CD4-positive, alpha-beta memory T cell (primary cell): Measurements from ENCODE around the gene CYP19A1. TPM values are rescaled to one million over a fixed set of nuclear protein-coding genes. Genes with fewer than 3 reads are reported as not detected.
A peak's percentile ranks its signal among the peaks of the same experiment; 100 is the strongest.

ENCODE experiments used
- CTCF ChIA-PET: fragments of 350-600 bp; sonication (Branson Sonifier 250); formaldehyde crosslinking; loops from one replicate; lab custom pipeline; 2021; ENCODE audit warnings: inconsistent platforms; ENCODE audit not compliant: partially characterized antibody; lab: Charles Lee
- POLR2A ChIA-PET: fragments of 350-600 bp; sonication (Branson Sonifier 250); formaldehyde crosslinking; loops from one replicate; lab custom pipeline; 2021; ENCODE audit not compliant: partially characterized antibody; lab: Charles Lee
- DNase-seq, 5 donors: peaks; one replicate each; pipeline versions ENCODE4 v3.0.0 to v3.0.0-alpha.2; 2020 to 2022; ENCODE audit warnings: mixed read lengths in 1 of 5
- H3K27ac ChIP-seq: one replicate; pipeline ENCODE4 v1.7.0; 2013; ENCODE audit warnings: low read depth, low read length
- H3K27me3 ChIP-seq: 2 replicates; pipeline ENCODE4 v1.7.0; 2013; ENCODE audit warnings: mild to moderate bottlenecking, low read length, moderate library complexity; ENCODE audit not compliant: insufficient read depth
- H3K36me3 ChIP-seq: 2 replicates; pipeline ENCODE4 v1.7.0; 2013; ENCODE audit warnings: mild to moderate bottlenecking, low read length, moderate library complexity; ENCODE audit not compliant: insufficient read depth
- H3K4me1 ChIP-seq: 2 replicates; pipeline ENCODE4 v1.7.0; 2013; ENCODE audit warnings: mild to moderate bottlenecking, low read length, moderate library complexity; ENCODE audit not compliant: insufficient read depth
- H3K4me3 ChIP-seq, 2 donors: one replicate each; pipeline ENCODE4 v1.7.0; 2013; ENCODE audit warnings: low read length in 2 of 2, mild to moderate bottlenecking in 1 of 2
- H3K9me3 ChIP-seq, 2 donors: one replicate each; pipeline ENCODE4 v1.7.0; 2013; ENCODE audit warnings: low read length in 2 of 2, control low read depth in 1 of 2; ENCODE audit not compliant: control insufficient read depth in 1 of 2
- H3K27ac Mint-ChIP-seq, 7 donors: one replicate each; pipeline ENCODE4 v1.8.0; 2020 to 2021; ENCODE audit warnings: mixed read lengths in 7 of 7, mild to moderate bottlenecking in 6 of 7, inconsistent platforms in 3 of 7, moderate library complexity in 3 of 7
- H3K27me3 Mint-ChIP-seq, 2 donors: one replicate each; pipeline ENCODE4 v1.8.0; 2020 to 2021; ENCODE audit warnings: mixed read lengths in 2 of 2
- H3K36me3 Mint-ChIP-seq, 2 donors: one replicate each; pipeline ENCODE4 v1.8.0; 2020 to 2021; ENCODE audit warnings: mixed read lengths in 2 of 2, inconsistent platforms in 1 of 2, mild to moderate bottlenecking in 1 of 2
- H3K4me1 Mint-ChIP-seq, 4 donors: one replicate each; pipeline ENCODE4 v1.8.0; 2020 to 2021; ENCODE audit warnings: mixed read lengths in 4 of 4, mild to moderate bottlenecking in 1 of 4
- H3K4me3 Mint-ChIP-seq, 8 donors: one replicate each; pipeline ENCODE4 v1.8.0; 2020 to 2021; ENCODE audit warnings: mixed read lengths in 8 of 8, mild to moderate bottlenecking in 7 of 8, moderate library complexity in 6 of 8, inconsistent platforms in 3 of 8
- H3K9me3 Mint-ChIP-seq, 8 donors: one replicate each; pipeline ENCODE4 v1.8.0; 2020 to 2021; ENCODE audit warnings: mixed read lengths in 8 of 8, mild to moderate bottlenecking in 5 of 8, inconsistent platforms in 3 of 8, moderate library complexity in 1 of 8
- intact Hi-C: fragments of 100-400 bp; cut with micrococcal nuclease; formaldehyde crosslinking; loops from one replicate; pipeline ENCODE4 v1.15.1; 2023
- polyA plus RNA-seq, 2 donors: library from polyadenylated mRNA; unstranded; fragments of 300-500 nt; fragmentation: Illumina TruSeq; gene quantifications; one replicate each; pipeline ENCODE4 v1.2.3, GENCODE V29; 2021
- total RNA-seq, 2 experiments: library from RNA; stranded (reverse); gene quantifications; one replicate each; pipeline ENCODE4 v1.2.3, GENCODE V29; 2021

CYP19A1 gene
- total and polyA plus RNA-seq, 4 experiments from 2014 or later: not detected

GRCh38 chr15:51359981-51360380 is 21.6 kb upstream of the CYP19A1 start:
- Histone ChIP-seq H3K4me3 (no peak overlapping the region), H3K4me1 (no peaks in the 10 kb centered on the region), H3K9me3 (no peaks in the 10 kb centered on the region), H3K27ac (no peak overlapping the region), H3K36me3 (no peaks in the 10 kb centered on the region), H3K27me3 (no peaks in the 10 kb centered on the region)
- no peak overlapping the region for H3K27ac Mint-ChIP-seq
- H3K36me3 Mint-ChIP-seq: no peaks in the 10 kb centered on the region
- peaks cover 0 to 2% (median under 1%) of the 10 kb centered on the region in 4 donors for H3K4me1 Mint-ChIP-seq
- no peaks in the 10 kb centered on the region for H3K9me3 Mint-ChIP-seq
- no peak for DNase-seq
- no peak overlapping the region for H3K4me3 Mint-ChIP-seq
- H3K27me3 Mint-ChIP-seq: no peaks in the 10 kb centered on the region
- POLR2A ChIA-PET: no interaction called here
- CTCF ChIA-PET: no interaction called here
- intact Hi-C loops: no loop called here

GRCh38 chr15:51356983-51357382 is 18.6 kb upstream of the CYP19A1 start:
- H3K27me3 ChIP-seq: no peaks in the 10 kb centered on the region
- no peak overlapping the region for H3K27ac ChIP-seq
- peaks cover 0 to 2% (median 0%) of the 10 kb centered on the region in 8 donors for H3K9me3 Mint-ChIP-seq
- H3K27ac Mint-ChIP-seq: no peak overlapping the region
- peaks cover 0 to 2% (median under 1%) of the 10 kb centered on the region in 4 donors for H3K4me1 Mint-ChIP-seq
- H3K36me3 Mint-ChIP-seq: no peaks in the 10 kb centered on the region
- intact Hi-C loops: no loop called here
- peaks cover under 1 to 4% of the 10 kb centered on the region in 2 donors for H3K27me3 Mint-ChIP-seq
- H3K4me3 ChIP-seq: no peak overlapping the region
- DNase-seq: no peak
- H3K4me1 ChIP-seq: no peaks in the 10 kb centered on the region
- ChIA-PET POLR2A (no interaction called here), CTCF (no interaction called here)
- no peaks in the 10 kb centered on the region for H3K36me3 ChIP-seq
- no peaks in the 10 kb centered on the region for H3K9me3 ChIP-seq
- H3K4me3 Mint-ChIP-seq: peak overlapping the region in 1 of 8 donors; percentile 47

GRCh38 chr15:51356147-51356546 is 17.8 kb upstream of the CYP19A1 start:
- intact Hi-C loops: no loop called here
- POLR2A ChIA-PET: no interaction called here

GRCh38 chr15:51355096-51355495 is 16.7 kb upstream of the CYP19A1 start:
- DNase-seq: no peak
- peaks cover 0 to 2% (median under 1%) of the 10 kb centered on the region in 4 donors for H3K4me1 Mint-ChIP-seq
- no peaks in the 10 kb centered on the region for H3K27me3 ChIP-seq
- no peak overlapping the region for H3K4me3 ChIP-seq
- POLR2A ChIA-PET: no interaction called here
- no peaks in the 10 kb centered on the region for H3K36me3 ChIP-seq
- peaks cover 4 to 7% of the 10 kb centered on the region in 2 donors for H3K27me3 Mint-ChIP-seq
- H3K4me3 Mint-ChIP-seq: no peak overlapping the region
- H3K4me1 ChIP-seq: no peaks in the 10 kb centered on the region
- no peaks in the 10 kb centered on the region for H3K36me3 Mint-ChIP-seq
- no peak overlapping the region for H3K27ac ChIP-seq
- CTCF ChIA-PET: no interaction called here
- intact Hi-C loops: no loop called here
- peaks cover 0 to 2% (median 0%) of the 10 kb centered on the region in 8 donors for H3K9me3 Mint-ChIP-seq
- H3K9me3 ChIP-seq: no peaks in the 10 kb centered on the region
- H3K27ac Mint-ChIP-seq: no peak overlapping the region

More at GRCh38 chr15:51356147-51356546, 17.8 kb upstream of the CYP19A1 start:
- Histone ChIP-seq H3K27ac (no peak overlapping the region), H3K9me3 (no peaks in the 10 kb centered on the region), H3K4me1 (no peaks in the 10 kb centered on the region), H3K4me3 (no peak overlapping the region), H3K27me3 (no peaks in the 10 kb centered on the region), H3K36me3 (no peaks in the 10 kb centered on the region)
- peaks cover 4 to 5% of the 10 kb centered on the region in 2 donors for H3K27me3 Mint-ChIP-seq
- H3K4me1 Mint-ChIP-seq: peaks cover 0 to 2% (median under 1%) of the 10 kb centered on the region in 4 donors
- no peak overlapping the region for H3K27ac Mint-ChIP-seq
- DNase-seq: no peak
- peaks cover 0 to 2% (median 0%) of the 10 kb centered on the region in 8 donors for H3K9me3 Mint-ChIP-seq
- H3K36me3 Mint-ChIP-seq: no peaks in the 10 kb centered on the region
- CTCF ChIA-PET: no interaction called here
- no peak overlapping the region for H3K4me3 Mint-ChIP-seq

GRCh38 chr15:51353976-51354375 is 15.6 kb upstream of the CYP19A1 start:
- POLR2A ChIA-PET: no interaction called here

GRCh38 chr15:51350723-51351122 is 12.3 kb upstream of the CYP19A1 start:
- Histone ChIP-seq H3K27me3 (no peaks in the 10 kb centered on the region), H3K4me1 (no peaks in the 10 kb centered on the region), H3K27ac (no peak overlapping the region), H3K4me3 (no peak overlapping the region), H3K36me3 (no peaks in the 10 kb centered on the region), H3K9me3 (no peaks in the 10 kb centered on the region)
- CTCF ChIA-PET: no interaction called here
- Mint-ChIP-seq H3K36me3 (no peaks in the 10 kb centered on the region), H3K27me3 (peaks cover 5 to 11% of the 10 kb centered on the region in 2 donors), H3K4me3 (no peak overlapping the region), H3K9me3 (peaks cover 0 to 2% (median 0%) of the 10 kb centered on the region in 8 donors), H3K27ac (no peak overlapping the region), H3K4me1 (peaks cover 0 to 2% (median under 1%) of the 10 kb centered on the region in 4 donors)
- POLR2A ChIA-PET: no interaction called here
- intact Hi-C loops: no loop called here
- DNase-seq: no peak

More at GRCh38 chr15:51353976-51354375, 15.6 kb upstream of the CYP19A1 start:
- intact Hi-C loops: no loop called here
- no peaks in the 10 kb centered on the region for H3K36me3 Mint-ChIP-seq
- H3K4me3 ChIP-seq: no peak overlapping the region
- H3K36me3 ChIP-seq: no peaks in the 10 kb centered on the region
- peaks cover 0 to 2% (median under 1%) of the 10 kb centered on the region in 4 donors for H3K4me1 Mint-ChIP-seq
- DNase-seq: no peak
- H3K27me3 Mint-ChIP-seq: peaks cover 4 to 7% of the 10 kb centered on the region in 2 donors
- no peak overlapping the region for H3K27ac ChIP-seq
- H3K4me3 Mint-ChIP-seq: no peak overlapping the region
- CTCF ChIA-PET: interaction anchor here (0.7 kb wide), 1 partner anchor 346 kb away, joined by 4 read pairs; no protein-coding TSS in a partner anchor
- H3K9me3 ChIP-seq: no peaks in the 10 kb centered on the region
- H3K4me1 ChIP-seq: no peaks in the 10 kb centered on the region
- peaks cover 0 to 2% (median 0%) of the 10 kb centered on the region in 8 donors for H3K9me3 Mint-ChIP-seq
- H3K27ac Mint-ChIP-seq: no peak overlapping the region
- H3K27me3 ChIP-seq: no peaks in the 10 kb centered on the region

GRCh38 chr15:51349156-51349844 is 10.9 kb upstream of the CYP19A1 start:
- DNase-seq: no peak
- no peak overlapping the region for H3K27ac Mint-ChIP-seq
- no peak overlapping the region for H3K27ac ChIP-seq
- peaks cover 0 to 2% (median under 1%) of the 10 kb centered on the region in 4 donors for H3K4me1 Mint-ChIP-seq
- H3K9me3 ChIP-seq: no peaks in the 10 kb centered on the region
- H3K36me3 ChIP-seq: no peaks in the 10 kb centered on the region
- H3K4me3 Mint-ChIP-seq: no peak overlapping the region
- ChIA-PET POLR2A (no interaction called here), CTCF (no interaction called here)
- H3K27me3 ChIP-seq: no peaks in the 10 kb centered on the region
- H3K4me3 ChIP-seq: no peak overlapping the region
- no peaks in the 10 kb centered on the region for H3K4me1 ChIP-seq
- peaks cover 0 to under 1% (median 0%) of the 10 kb centered on the region in 8 donors for H3K9me3 Mint-ChIP-seq
- intact Hi-C loops: no loop called here
- H3K36me3 Mint-ChIP-seq: no peaks in the 10 kb centered on the region
- H3K27me3 Mint-ChIP-seq: peaks cover 3 to 11% of the 10 kb centered on the region in 2 donors
